Activated CD8-positive, alpha-beta T cell treated with anti-CD3 and anti-CD28 coated beads, Interleukin-2, amount 10 ng/mL, durations not matched to agents 7 days and 5 days (primary cell): ENCODE measurements around the gene NRXN3. TPM values are rescaled to one million over a fixed set of nuclear protein-coding genes. Genes with fewer than 3 reads are reported as not detected.
A peak's percentile ranks its signal among the peaks of the same experiment; 100 is the strongest.
"Not testable (repeated sequence)": the region's sequence is repeated elsewhere in the genome, so short reads cannot be mapped to it uniquely, and the experiment has no call there.

ENCODE experiments used
- ATAC-seq: fragments of 150-1000 bp; cut with Tn5 transposase; one replicate; pipeline ENCODE4 v1.10.0; 2021; ENCODE audit warnings: moderate library complexity
- CTCF ChIA-PET: fragments of 350-600 bp; sonication (Branson Sonifier 250); formaldehyde crosslinking; loops from one replicate; lab custom pipeline; 2021; ENCODE audit warnings: antibody characterized with exemption; lab: Charles Lee
- POLR2A ChIA-PET: fragments of 350-600 bp; sonication (Branson Sonifier 250); formaldehyde crosslinking; loops from one replicate; lab custom pipeline; 2021; ENCODE audit warnings: antibody characterized with exemption; lab: Charles Lee
- DNase-seq: peaks from one replicate; pipeline ENCODE4 v3.0.0-alpha.2; 2020
- H3K27ac Mint-ChIP-seq: one replicate; pipeline ENCODE4 v1.8.0; 2021; ENCODE audit warnings: mild to moderate bottlenecking, mixed read lengths
- H3K27me3 Mint-ChIP-seq: one replicate; pipeline ENCODE4 v1.8.0; 2021; ENCODE audit warnings: low read depth, mixed read lengths
- H3K36me3 Mint-ChIP-seq: one replicate; pipeline ENCODE4 v1.8.0; 2021; ENCODE audit warnings: low read depth, mixed read lengths
- H3K4me1 Mint-ChIP-seq: one replicate; pipeline ENCODE4 v1.8.0; 2021; ENCODE audit warnings: low read depth, mixed read lengths
- H3K4me3 Mint-ChIP-seq: one replicate; pipeline ENCODE4 v1.8.0; 2021; ENCODE audit warnings: mild to moderate bottlenecking, mixed read lengths
- H3K9me3 Mint-ChIP-seq: one replicate; pipeline ENCODE4 v1.8.0; 2022; ENCODE audit warnings: mixed read lengths; ENCODE audit not compliant: insufficient read depth
- total RNA-seq, 2 experiments: library from RNA; stranded (reverse); gene quantifications; one replicate each; pipeline ENCODE4 v1.2.3, GENCODE V29; 2021

Gene NRXN3
- total RNA-seq, 2 experiments from 2014 or later, result not detected

DNA sequence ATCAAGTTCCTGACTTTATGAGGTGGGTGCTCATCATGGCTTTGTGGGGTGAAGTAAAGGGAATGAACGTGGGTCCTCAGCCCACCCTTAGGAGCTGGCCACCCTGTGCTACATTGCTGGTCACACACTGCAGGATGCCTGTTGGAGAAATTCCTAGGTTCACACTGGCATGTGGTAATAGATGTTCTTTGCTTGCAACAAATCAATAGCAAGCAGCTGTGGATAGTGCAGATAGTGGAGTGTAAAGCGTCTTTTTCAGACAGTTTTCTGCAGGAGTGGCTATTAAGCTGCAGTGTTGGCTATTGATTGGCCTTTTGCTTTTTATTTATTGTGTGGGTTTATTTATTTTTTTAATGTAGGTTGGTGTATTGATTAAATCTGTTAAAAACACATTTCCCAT, 822.7 kb downstream of the NRXN3 start:
- POLR2A ChIA-PET, result no interaction called here
- CTCF ChIA-PET, result no interaction called here
- Mint-ChIP-seq H3K4me1 (no peaks in the 10 kb centered on the region), H3K9me3 (no peaks in the 10 kb centered on the region), H3K27ac (no peak overlapping the region), H3K36me3 (no peaks in the 10 kb centered on the region), H3K4me3 (no peak overlapping the region), H3K27me3 (no peaks in the 10 kb centered on the region)
- ATAC-seq (no peak), DNase-seq (no peak)

DNA sequence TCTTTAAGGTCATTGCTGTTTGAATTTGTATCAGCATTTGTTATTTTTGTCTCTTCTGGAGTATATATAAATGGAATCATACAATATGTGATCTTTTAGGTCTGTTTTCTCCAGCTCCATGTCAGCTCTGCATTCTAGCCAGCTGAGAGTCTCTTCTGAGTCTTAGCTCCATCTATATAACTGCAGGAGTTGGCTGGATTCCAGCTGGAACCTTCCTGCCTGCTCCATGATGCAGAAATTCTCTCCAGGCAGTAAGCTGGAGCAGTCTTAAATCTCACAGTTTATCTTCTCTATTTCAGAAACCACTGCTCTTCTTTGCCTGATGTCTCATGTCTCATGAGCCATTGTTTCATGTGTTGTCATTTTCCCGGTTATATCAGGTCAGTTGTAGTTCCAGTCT, 827.6 kb downstream of the NRXN3 start:
- no peak for DNase-seq
- H3K27ac Mint-ChIP-seq, result no peak overlapping the region
- H3K4me1 Mint-ChIP-seq, result no peaks in the 10 kb centered on the region
- no peaks in the 10 kb centered on the region for H3K9me3 Mint-ChIP-seq
- ATAC-seq, result no peak
- ChIA-PET POLR2A (no interaction called here), CTCF (no interaction called here)
- no peak overlapping the region for H3K4me3 Mint-ChIP-seq
- no peaks in the 10 kb centered on the region for H3K36me3 Mint-ChIP-seq
- H3K27me3 Mint-ChIP-seq, result no peaks in the 10 kb centered on the region

DNA sequence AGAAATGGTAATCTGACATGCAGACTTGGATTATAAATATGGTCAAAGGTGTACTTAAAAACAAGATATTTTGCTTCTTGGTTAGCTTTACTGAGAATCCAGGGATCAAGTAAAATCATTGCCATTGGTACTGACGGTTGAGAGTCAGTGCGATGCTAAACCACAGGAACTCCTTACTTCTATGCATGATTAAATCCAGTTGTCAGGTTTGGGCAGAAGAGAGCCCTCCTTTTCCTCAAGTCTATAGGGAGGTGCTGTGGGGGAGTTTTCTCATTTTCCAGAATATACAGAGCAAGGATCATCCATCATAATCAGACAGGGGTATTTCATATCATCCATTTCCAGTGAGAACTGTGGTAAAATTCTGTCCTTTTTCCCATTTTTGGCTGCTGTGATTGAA, 839.1 kb downstream of the NRXN3 start:
- POLR2A ChIA-PET, result no interaction called here
- Mint-ChIP-seq H3K36me3 (no peaks in the 10 kb centered on the region), H3K27ac (no peak overlapping the region), H3K27me3 (no peaks in the 10 kb centered on the region), H3K9me3 (no peaks in the 10 kb centered on the region), H3K4me1 (no peaks in the 10 kb centered on the region), H3K4me3 (no peak overlapping the region)
- DNase-seq, result no peak
- ATAC-seq, result no peak
- CTCF ChIA-PET, result no interaction called here

DNA sequence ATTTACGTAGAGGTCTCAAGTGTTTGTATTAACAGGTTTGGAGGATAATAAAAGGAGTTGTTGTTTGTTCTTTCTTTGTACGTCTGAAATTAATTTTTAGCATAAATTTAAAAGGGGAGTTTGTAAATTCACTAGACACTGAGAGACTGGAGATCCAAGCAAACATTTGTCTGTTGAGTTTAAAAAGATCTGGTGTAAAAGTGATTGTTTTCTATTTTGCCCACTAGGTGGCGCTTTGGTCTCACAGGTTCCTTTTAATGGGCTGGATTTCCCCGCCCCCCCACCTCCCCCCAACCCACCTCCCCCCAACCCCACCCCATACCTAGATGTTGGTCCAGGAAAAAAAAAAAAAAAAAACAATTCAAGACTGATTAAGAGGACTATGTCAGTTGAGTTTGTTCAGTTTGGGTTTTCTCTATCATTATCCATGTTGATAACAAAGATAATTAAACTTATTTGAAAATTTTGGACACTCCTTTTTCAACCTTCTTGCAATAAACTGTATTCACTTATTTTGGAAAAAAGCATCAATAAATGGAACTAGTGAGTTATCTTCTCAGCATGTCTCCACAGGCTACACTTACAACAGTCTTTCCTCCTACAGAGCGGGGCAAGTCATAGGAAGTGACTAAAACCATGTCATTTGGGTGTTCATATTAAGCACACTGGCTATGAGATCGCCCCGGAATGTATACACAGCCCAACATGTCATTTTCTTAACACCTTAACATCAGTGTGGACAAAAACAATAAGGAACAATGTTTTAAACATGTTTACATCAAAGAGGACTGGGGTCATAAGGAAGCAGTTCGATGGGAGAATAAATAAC, 841.1 kb downstream of the NRXN3 start:
- Mint-ChIP-seq H3K36me3 (no peaks in the 10 kb centered on the region), H3K4me3 (no peak overlapping the region), H3K9me3 (no peaks in the 10 kb centered on the region), H3K27me3 (no peaks in the 10 kb centered on the region), H3K4me1 (no peaks in the 10 kb centered on the region), H3K27ac (no peak overlapping the region)
- DNase-seq, result peak; percentile 20
- ChIA-PET POLR2A (no interaction called here), CTCF (no interaction called here)
- no peak for ATAC-seq

DNA sequence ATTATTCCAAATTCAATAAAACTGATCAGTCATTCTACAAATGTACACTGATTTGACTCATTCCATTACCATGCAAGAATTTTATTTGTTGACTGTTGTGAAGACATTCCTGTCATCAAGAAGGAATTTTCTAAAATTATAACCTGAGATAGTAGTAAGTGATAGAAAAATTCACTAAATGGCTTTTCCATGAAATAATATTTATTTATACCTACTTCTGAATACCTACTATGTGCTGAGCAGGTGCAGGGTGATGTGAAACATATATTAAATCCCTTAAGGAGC, 841.7 kb downstream of the NRXN3 start:
- ATAC-seq (no peak), DNase-seq (no peak)
- Mint-ChIP-seq H3K4me3 (no peak overlapping the region), H3K4me1 (no peaks in the 10 kb centered on the region), H3K27ac (no peak overlapping the region), H3K27me3 (no peaks in the 10 kb centered on the region), H3K36me3 (no peaks in the 10 kb centered on the region), H3K9me3 (no peaks in the 10 kb centered on the region)
- ChIA-PET POLR2A (no interaction called here), CTCF (no interaction called here)

DNA sequence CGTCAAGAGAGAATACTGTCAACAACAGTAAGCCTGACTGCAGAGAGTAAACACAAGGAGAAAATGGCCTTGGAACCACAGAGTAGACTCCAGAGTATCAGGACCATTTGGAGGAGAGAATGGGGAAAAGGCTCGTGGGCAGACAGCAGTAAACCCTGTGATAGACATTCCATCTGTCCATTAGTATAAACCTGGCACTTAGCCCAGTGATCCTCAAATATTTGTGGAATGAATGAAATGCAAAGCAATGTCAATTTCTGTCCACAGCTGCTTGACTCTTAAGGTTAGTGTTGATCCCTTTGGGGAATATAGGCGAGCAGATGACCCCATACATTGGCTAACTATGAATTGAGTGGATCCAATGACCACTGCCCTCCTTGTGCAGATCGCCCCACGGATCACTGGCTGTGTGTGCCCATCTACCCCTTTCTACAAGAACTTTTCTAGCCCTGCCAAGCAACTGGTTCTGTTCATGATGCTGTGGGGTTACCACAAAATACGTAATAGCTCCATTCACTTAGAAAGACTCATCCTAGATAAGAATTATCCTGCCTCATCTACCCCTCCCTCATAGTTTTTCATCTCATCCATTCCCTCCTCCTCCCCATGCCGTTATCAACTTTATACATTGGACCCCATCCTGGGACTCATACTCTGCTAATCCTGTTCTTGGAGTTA, 846.8 kb downstream of the NRXN3 start:
- Mint-ChIP-seq H3K9me3 (no peaks in the 10 kb centered on the region), H3K4me3 (no peak overlapping the region), H3K4me1 (no peaks in the 10 kb centered on the region), H3K36me3 (no peaks in the 10 kb centered on the region), H3K27ac (no peak overlapping the region), H3K27me3 (no peaks in the 10 kb centered on the region)
- ATAC-seq, result no peak
- DNase-seq, result no peak
- CTCF ChIA-PET, result no interaction called here
- POLR2A ChIA-PET, result no interaction called here

DNA sequence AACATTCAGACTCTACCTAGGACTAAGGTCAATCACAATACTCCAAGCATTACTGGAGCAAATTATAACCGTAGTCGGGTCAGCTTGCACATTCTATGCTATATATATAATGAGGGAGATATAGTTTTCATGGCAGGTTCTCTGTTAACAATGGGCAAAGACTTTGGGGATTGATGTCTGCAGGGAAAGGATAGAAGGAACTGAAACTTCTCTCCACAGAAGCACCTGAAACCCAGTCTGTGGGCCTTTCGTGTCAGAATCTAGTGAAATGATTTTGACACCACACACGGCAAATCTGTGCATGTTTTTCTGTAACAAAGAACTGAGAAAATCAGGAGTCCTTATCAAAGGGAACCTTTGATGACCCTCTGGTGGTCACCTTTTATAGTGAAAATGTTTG, 847.4 kb downstream of the NRXN3 start:
- Mint-ChIP-seq H3K27ac (no peak overlapping the region), H3K36me3 (no peaks in the 10 kb centered on the region), H3K9me3 (no peaks in the 10 kb centered on the region), H3K4me1 (no peaks in the 10 kb centered on the region), H3K27me3 (no peaks in the 10 kb centered on the region), H3K4me3 (no peak overlapping the region)
- ChIA-PET CTCF (no interaction called here), POLR2A (no interaction called here)
- ATAC-seq, result no peak
- no peak for DNase-seq

DNA sequence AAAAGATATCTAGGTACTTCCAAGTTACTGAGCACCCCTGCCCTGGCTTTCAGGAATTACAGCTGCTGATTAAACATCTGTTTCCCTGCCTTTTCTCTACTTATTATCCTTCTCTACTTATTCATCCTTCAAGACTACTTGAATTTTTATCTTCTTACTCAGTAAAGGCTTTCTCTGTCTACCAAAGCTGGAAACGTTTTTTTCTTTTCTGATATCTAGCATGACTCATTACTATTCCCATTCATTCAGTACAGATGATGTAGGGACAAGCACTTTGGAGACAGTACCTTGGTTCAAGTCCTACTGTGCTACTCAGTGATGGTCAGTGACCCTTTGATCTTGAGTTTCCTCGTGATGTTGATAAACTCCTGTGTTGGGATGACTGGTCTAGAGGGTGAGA, 848.7 kb downstream of the NRXN3 start:
- DNase-seq (no peak), ATAC-seq (no peak)
- no peaks in the 10 kb centered on the region for H3K4me1 Mint-ChIP-seq
- no peak overlapping the region for H3K4me3 Mint-ChIP-seq
- H3K27me3 Mint-ChIP-seq, result no peaks in the 10 kb centered on the region
- no peaks in the 10 kb centered on the region for H3K36me3 Mint-ChIP-seq
- ChIA-PET POLR2A (no interaction called here), CTCF (no interaction called here)
- no peaks in the 10 kb centered on the region for H3K9me3 Mint-ChIP-seq
- no peak overlapping the region for H3K27ac Mint-ChIP-seq

DNA sequence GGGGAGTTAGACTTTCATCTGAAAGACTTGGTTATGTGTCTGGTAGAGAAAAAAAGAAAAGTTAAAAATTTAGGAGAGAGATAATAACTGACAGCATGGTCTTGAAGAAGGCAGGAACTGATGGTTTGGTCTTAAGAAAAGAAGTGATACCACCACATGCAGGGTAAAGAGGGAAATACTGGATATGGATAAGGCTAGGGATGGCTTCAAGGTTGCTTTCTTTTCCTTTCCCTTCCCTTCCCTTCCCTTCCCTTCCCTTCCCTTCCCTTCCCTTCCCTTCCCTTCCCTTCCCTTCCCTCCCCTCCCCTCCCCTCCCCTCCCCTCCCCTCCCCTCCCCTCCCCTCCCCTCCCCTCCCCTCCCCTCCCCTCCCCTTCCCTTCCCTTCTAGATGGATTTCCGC, 849.7 kb downstream of the NRXN3 start:
- POLR2A ChIA-PET, H3K4me3 Mint-ChIP-seq, H3K4me1 Mint-ChIP-seq, H3K9me3 Mint-ChIP-seq, H3K27me3 Mint-ChIP-seq, ATAC-seq, DNase-seq, H3K36me3 Mint-ChIP-seq, H3K27ac Mint-ChIP-seq, CTCF ChIA-PET: not testable (repeated sequence)

DNA sequence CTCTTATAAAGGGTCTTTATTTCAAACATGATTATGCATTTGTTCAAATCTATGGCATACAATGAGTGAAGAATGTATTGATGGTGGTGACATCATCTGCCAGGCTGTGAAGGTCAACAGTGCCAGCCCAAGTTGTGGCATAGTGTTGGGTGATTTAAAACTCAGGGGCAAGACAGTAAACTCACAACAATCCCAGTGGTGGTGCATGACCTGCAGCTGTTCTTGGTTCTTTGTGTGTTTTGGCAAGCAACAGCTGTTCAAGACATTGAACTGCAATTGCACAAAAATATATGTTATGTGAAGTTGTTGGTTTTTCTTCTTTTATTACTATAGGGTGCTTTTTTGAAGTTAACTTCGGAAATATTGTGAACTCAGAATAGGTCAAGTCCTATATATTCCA, 851.6 kb downstream of the NRXN3 start:
- ChIA-PET CTCF (interaction anchor here (1.5 kb wide), 1 partner anchor 61 kb away, joined by 3 read pairs; no protein-coding TSS in a partner anchor), POLR2A (no interaction called here)
- Mint-ChIP-seq H3K4me1 (no peaks in the 10 kb centered on the region), H3K4me3 (no peak overlapping the region), H3K27ac (no peak overlapping the region), H3K9me3 (no peaks in the 10 kb centered on the region), H3K36me3 (no peaks in the 10 kb centered on the region), H3K27me3 (no peaks in the 10 kb centered on the region)
- ATAC-seq (no peak), DNase-seq (no peak)

DNA sequence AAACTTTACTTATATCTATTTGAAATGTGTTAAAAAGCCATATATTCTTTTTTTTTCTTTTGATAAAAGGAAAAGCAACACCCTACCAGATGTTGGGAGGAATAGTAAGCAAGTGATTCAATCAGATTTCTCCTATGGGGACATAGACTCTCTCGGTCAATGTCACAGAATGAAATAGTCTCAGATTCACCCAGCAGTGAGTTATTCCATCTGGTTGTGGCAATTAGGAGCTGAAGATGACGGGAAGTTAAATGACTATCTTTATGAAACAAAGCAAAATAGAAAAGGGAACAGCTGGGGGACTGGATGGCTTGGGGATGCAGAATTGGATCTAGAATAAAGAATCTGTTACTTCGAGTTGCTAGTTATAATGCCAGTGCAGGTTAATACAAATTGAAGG, 857.0 kb downstream of the NRXN3 start:
- H3K36me3 Mint-ChIP-seq, result no peaks in the 10 kb centered on the region
- DNase-seq, result no peak
- H3K9me3 Mint-ChIP-seq, result no peaks in the 10 kb centered on the region
- H3K4me1 Mint-ChIP-seq, result no peaks in the 10 kb centered on the region
- ChIA-PET CTCF (no interaction called here), POLR2A (no interaction called here)
- ATAC-seq, result no peak
- H3K4me3 Mint-ChIP-seq, result no peak overlapping the region
- no peaks in the 10 kb centered on the region for H3K27me3 Mint-ChIP-seq
- H3K27ac Mint-ChIP-seq, result no peak overlapping the region

DNA sequence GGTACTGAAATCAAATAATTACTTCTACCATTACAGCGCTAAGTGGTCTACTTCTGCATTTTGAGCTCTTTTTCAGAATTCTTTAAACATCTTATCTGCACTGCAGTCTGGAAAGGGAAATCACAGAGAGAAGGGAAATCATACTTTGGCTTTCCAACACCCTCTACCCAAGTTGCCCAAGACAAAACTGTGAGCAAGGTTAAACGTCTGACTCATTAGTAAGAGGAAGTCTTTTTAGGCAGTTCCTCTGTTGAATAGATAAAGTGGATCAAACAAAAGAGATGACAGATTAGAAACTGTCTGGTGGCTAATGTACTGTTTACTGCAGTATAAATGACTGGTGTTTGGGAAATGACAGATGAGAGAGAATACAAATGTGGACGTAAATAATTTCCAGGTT, 858.1 kb downstream of the NRXN3 start:
- H3K4me3 Mint-ChIP-seq, result no peak overlapping the region
- no peak overlapping the region for H3K27ac Mint-ChIP-seq
- H3K9me3 Mint-ChIP-seq, result no peaks in the 10 kb centered on the region
- no peaks in the 10 kb centered on the region for H3K4me1 Mint-ChIP-seq
- ChIA-PET CTCF (no interaction called here), POLR2A (no interaction called here)
- ATAC-seq (no peak), DNase-seq (no peak)
- H3K36me3 Mint-ChIP-seq, result no peaks in the 10 kb centered on the region
- H3K27me3 Mint-ChIP-seq, result no peaks in the 10 kb centered on the region
